HuH-7 (cell line): ENCODE data around the gene CRACR2B.

ENCODE experiments used
- DNase-seq: peaks from one replicate; pipeline ENCODE4 v3.0.0; 2011; ENCODE audit warnings: low spot score

CRACR2B gene

DNA sequence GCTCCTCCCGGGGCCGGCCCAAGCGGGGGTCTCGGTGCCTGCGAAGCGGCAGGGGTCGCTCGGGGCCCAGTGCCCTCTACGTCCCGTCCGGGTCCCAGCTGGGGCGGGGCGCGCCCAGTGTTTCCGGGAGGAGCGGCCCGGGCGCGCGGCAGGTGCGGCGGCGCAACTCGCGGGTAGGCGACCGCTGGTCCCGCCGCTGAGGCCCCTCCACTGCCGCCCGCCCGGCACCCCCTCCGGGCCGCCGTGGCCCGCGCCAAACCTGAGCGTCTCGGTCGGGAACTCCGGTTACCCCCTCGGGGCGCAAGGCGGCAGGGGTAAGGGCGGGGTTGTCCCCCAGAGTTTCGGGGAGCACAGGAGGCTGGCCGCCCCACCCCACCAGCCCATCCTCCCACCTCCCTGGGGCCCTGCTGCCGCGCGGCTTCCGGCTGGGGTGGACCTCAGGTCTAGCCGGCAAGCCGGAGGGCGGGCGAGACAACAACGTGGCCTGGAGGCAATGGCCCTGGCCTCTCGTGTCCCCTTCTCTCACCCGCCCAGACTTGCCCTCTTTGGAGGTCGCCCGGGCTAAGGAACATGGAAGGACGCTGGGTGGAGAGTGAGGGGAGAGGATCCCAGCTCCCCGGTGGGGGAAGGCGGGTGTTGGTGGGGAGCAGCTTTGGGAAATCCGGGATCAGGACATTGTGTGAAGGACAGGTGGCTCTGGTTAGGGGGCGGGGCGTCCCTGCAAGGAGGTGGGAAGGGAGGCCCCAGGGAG, 398 bp upstream of the CRACR2B start:
- DNase-seq: no peak

DNA sequence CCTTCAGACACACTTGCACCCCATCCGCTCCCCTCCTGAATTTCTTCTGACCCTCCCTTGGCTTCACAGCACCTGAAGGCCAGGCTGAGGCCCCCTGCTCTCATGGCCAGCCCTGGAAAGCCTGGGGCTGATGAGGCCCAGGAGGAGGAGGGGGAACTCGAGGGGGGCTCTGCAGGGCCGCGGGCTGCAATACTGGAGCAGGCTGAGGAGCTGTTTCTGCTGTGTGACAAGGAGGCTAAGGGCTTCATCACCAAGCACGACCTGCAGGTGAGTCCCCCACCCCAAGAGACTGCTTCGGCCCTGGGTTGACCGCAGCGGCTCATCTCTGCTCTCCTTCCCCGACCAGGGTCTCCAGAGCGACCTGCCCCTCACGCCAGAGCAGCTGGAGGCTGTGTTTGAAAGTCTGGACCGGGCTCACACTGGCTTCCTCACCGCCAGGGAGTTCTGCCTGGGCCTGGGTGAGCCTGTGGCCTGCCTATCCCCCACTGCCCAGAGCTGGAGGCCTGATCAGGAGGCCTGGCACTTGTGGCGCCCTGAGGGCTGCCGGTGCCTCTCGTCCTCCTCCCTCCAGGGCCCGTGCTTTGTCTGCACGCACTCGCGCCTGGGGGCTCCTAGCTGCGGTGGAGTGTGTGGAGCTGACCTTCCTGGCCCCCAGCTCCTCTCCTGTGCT, 922 bp downstream of the CRACR2B start:
- DNase-seq: no peak

DNA sequence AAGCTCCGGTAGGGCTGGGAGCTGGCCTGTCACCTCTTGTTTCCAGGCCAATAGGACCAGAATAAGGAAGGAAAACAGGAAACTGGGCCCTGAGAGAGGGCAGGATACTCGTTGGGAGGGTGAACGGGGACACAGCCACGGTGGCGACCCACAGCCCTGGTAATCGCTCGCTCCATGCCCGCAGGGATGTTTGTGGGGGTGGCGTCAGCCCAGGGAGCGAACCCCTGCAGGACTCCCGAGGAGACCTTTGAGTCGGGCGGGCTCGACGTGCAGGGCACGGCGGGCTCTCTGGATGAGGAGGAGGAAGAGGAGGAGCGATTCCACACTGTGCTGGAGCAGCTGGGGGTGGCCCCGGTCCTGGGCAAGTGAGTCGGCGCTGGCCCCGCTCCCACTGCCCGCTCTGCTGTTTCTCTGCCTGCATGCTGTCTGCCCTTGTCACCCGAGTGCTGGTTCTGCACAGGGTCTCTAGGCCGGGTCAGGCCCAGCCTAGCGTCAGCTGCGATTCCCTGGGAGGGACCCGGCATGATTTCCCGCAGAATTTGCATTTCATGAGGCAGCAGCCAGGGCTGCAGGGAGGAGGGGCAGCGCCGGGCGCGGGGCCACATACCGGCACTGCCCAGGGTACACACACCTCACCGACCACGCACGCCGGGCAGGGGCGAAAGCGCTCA, 1.6 kb downstream of the CRACR2B start:
- no peak for DNase-seq

DNA sequence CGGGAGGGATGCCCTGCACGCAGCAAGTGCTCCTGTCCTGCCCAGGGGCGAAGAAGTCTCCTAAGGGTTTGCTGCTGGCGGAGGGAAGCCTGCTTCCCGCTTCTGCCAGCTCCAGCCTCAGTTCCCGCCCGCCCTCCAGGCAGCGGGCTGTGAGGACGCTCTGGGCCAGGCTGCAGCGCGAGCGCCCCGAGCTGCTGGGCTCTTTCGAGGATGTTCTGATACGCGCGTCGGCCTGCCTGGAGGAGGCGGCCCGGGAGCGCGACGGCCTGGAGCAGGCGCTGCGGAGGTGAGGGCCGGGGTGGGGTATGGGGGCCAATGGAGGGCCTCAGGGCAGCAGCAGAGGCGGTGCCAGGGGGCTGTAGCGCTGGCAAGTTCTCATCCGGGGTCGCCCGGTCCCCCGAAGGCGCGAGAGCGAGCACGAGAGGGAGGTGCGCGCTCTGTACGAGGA, 2.2 kb downstream of the CRACR2B start:
- DNase-seq: no peak

DNA sequence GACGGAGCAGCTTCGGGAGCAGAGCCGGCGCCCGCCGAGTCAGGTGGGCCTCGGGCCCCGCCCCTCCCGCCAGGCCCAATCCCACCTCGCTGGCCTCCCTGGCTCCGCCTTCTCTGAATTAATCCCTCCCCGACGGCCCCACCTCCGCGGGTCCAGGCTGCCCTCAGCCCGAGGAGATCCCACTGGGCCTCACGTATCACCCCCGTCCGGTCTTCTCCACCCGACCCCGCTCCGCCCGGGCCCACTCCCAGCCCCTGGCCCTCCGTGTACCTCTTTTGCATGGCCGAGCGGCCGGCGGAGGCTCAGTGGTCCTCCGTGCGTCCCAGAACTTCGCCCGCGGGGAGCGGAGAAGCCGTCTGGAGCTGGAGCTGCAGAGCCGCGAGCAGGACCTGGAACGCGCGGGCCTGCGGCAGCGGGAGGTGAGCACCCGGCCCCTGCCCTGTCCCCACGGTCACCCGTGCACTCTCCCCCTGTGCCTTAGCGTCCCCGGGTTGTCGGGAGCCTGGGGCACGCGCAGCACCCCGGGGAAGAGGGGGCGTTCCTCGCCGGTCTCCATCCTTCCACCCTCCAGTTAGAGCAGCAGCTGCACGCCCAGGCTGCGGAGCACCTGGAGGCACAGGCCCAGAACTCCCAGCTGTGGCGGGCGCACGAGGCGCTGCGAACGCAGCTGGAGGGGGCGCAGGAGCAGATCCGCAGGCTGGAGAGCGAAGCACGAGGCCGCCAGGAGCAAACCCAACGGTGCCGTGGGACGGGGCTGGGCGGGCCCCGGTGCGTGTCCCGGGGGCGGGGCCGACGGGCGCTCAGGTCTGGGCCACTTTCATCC, 2.8 kb downstream of the CRACR2B start:
- DNase-seq: peak; percentile 88

DNA sequence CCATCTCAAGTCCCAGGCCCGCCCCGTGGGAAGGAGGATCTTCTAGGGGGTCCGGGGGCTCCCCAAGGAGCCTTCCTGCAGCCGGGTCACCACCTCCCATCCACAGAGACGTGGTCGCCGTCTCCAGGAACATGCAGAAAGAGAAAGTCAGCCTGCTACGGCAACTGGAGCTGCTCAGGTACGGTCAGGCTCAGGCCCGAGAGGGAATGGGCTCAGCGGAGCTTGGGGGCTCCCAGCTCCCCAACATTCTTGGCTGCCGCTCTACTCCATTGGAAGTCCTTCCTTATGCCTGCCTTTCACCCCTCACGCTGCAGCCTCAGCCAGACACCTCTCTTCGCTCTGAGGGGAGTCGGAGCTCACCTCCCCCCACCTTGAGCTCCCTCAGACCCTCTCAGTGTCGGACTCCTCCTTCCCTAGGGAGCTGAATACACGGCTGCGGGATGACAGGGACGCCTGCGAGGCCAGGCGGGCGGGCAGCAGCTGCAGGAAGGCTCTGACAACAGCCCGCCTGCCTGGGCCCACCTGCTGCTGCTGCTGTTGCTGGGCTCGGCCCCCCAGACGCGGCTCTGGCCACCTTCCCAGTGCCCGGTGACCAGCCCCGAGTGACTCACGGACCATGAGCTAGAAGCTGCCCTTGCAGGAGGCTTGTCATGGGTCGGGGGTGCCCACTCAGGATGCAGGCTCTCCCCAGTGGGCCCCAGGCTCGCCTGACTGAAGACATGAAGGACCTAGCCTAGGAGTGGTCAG, 3.6 kb downstream of the CRACR2B start:
- DNase-seq: no peak

DNA sequence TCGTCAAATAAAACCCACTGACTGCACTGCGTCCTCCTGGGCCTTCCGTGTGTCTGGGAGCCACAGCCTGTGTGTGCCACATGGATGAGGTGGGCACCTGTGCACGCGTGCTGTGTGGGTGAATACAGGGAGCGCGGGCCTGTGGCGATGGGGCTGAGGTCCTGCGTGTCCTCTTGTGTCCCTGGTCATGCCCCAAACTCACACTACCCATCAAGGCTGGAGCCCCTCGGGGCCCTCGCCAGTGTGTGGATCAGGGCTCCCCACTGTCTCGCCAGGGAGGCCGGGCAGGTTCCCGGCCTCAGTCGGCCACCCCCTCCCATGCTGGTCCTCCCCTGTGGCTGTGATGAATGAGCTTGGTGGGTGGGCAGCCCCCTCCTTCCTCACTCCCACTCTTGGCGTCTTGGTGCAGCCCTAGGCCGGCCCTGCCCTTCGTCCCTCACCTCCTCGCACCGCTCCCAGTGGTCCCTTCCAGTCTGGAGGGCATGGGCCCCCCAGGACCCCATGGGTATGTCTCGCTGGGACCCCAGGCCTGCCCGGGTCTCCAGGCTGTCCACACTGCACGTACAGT, 4.3 kb downstream of the CRACR2B start:
- no peak for DNase-seq

DNA sequence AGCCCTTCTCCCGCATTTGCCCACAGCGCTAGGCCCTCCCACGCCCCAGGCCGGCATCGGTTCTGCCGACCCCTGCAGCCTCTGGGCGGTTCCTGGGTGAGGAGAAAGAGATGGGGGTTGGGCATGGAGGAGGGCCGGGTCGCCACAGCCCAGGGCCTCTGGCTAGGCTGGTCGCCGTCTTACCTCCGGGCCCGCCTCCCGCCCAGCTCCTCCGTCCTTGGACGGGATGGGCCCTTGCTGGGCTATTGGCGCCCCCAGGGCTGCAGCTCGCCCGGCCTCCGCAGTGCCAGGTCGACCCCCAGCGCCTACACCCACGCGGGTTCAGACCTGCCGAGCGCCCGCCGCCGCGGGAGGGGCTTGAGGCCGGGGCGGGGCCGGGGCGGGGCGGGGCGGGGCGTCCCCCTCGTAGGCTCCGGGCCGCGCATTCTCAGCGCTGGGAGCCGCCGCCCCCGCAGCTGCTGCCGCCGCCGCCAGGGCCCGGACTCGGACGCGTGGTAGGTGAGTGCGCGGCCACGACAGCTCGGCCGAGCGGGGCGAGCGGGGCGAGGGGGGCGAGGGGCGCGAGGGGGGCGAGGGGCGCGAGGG, 4.9 kb downstream of the CRACR2B start, which contains the start of gene CD151:
Gene CD151, plus strand, starts transcription at position 424 of the 585 bp plus-strand sequence. CDS start 3,118 bp downstream, outside the sequence.
- no peak for DNase-seq

DNA sequence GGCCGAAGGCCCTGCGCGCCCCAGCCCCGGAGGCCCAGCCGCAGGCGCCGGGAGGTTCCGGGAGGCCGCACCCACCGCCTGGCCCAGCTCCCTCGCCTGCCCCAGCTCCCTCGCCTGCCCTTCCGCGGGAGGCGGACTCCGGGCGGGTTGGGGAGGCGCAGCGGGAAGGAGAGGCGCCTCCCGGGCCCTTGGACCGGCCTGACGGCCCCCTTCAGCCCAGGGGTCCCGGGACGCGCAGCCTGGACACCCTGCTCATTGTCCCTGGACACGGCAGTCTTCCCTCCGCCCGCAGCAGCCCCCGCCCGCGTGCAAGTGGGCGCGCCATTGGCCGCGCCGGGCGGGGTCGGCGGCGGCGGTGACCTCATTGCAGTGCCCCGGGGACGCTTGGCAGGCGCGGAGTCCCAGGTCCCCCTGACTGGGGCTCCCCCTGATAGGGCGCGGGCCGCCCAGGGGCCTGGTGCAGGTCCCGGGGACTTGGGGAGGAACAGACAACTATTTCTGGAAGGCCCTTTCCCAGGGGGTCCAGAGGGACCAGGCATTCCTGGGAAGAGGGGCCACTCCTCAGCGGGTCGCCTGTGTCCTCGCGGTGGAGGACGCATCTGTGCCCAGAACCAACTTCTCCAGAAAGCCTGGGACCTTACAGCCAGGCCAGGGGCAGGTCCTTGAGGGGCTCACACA, 5.5 kb downstream of the CRACR2B start:
- DNase-seq: no peak

DNA sequence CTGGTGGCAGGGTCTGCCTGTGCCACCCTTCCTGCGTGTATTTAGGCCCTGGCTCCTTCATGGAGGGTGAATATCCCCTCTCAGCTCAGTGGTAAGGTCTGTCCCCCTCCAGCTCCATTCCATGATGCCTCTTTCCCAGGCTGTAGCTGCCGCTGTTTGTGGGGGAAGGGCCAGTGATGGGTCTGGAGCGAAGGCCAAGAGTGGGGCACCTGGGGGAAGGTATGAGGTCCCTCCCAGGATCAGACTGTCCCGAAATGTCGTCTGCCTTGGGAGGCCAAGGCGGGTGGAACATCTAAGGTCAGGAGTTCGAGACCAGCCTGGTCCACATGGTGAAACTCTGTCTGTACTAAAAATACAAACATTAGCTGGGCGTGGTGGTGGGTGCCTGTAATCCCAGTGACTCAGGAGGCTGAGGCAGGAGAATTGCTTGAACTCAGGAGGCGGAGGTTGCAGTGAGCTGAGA, 6.2 kb downstream of the CRACR2B start:
- DNase-seq: no peak

DNA sequence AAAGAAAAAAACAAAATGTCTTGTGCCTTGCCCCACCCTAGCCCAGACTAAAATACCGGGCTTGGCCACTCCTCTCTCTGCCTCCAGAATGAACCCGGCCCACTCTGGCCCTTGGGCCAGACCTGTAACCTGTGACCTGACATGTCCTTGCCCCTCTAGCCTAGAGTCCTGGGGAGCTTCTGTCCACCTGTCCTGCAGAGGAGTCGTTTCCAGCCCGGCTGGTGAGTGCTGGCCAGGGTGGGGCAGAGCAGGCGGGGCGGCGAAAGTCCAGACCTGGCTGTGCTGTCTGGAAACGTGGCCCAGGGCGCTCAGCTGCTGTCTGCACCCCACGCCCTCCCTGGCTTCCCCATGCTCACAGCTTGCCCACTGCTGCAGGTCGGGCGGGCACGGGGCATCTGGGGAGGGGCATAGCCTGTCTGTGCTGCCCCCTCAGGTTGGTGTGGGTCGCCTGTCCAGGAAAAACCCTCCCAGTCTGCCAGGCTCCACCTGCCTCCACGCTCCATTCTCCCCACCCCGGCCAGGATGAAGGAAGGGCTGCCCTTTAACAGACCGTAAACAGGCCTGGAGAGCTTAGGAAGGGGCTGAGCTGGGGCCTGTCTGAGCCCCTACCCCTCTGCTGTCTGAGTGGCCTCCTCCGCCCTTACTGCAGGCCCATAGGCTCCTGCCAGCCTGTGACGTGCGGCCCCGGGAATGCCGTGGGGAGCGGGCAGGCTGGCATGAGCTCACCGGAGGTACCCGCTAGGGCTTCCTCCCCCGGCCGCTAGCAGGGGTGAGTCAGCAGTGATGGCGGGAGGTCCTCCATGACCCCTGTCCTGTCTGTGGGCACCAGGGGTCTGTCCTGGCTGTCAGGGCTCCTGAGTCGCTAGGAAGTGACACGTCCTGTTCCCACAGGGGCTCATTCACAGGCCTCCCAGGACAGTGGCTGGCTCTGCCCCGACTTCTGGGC, 6.9 kb downstream of the CRACR2B start:
- DNase-seq: no peak

DNA sequence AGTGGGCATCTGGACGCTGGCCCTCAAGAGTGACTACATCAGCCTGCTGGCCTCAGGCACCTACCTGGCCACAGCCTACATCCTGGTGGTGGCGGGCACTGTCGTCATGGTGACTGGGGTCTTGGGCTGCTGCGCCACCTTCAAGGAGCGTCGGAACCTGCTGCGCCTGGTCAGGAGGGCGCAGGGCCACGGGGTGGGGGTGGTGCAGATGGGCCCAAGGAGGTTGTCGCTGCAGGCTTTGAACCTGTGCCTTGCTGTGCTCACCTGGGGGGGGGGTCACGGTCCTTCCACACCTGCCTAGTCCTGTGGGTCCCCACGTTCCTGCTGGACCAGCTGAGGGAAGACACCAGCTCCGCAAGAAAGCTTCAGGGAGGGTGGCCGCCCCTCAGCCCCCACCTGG, 8.6 kb downstream of the CRACR2B start:
- DNase-seq: no peak

DNA sequence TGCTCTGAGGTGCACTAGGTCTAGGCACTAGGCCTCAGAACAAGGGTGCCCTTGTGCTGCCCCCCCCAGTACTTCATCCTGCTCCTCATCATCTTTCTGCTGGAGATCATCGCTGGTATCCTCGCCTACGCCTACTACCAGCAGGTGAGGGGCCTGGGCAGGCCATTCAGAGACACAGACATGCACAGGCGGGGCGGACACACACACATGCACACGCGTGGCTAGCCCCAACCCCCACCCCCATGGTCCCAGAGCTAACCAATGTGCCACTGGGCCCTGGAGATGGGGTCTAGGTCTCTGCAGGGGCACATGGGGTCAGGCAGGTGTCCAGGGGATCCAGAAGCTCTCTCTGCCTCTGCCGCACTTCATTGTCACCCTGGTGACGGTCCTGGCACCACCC, 9.0 kb downstream of the CRACR2B start:
- no peak for DNase-seq

DNA sequence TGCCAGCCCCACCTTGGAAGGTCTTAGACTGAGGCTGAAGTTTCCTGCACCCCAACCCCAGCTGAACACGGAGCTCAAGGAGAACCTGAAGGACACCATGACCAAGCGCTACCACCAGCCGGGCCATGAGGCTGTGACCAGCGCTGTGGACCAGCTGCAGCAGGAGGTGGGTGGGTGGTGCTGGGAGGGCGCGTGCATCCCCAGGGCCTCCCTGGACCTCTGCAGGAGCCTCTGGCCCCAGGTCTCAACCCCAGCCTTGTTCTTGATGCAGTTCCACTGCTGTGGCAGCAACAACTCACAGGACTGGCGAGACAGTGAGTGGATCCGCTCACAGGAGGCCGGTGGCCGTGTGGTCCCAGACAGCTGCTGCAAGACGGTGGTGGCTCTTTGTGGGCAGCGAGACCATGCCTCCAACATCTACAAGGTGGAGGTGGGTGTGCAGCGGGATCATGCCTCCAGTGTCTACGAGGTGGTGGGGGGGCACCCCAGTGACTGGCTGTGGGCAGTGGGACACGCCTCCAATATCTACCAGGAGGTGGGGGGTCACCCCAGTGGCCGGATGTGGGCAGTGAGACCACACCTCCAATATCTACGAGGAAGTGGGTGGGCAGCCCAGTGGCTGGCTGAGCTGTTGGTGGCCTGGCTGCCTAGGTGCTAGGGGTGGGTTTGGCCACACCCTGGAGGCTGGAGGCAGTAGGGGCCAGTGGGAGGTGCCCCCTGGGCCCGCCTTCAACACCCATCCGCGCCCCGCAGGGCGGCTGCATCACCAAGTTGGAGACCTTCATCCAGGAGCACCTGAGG, 9.7 kb downstream of the CRACR2B start:
- no peak for DNase-seq

DNA sequence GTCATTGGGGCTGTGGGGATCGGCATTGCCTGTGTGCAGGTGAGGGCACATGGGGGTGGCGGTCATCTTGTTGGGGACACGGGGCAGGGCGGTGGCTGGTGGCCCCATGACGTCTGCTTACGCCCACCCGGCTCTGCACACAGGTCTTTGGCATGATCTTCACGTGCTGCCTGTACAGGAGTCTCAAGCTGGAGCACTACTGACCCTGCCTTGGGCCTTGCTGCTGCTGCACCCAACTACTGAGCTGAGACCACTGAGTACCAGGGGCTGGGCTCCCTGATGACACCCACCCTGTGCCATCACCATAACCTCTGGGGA, 10.2 kb downstream of the CRACR2B start:
- DNase-seq: no peak

DNA sequence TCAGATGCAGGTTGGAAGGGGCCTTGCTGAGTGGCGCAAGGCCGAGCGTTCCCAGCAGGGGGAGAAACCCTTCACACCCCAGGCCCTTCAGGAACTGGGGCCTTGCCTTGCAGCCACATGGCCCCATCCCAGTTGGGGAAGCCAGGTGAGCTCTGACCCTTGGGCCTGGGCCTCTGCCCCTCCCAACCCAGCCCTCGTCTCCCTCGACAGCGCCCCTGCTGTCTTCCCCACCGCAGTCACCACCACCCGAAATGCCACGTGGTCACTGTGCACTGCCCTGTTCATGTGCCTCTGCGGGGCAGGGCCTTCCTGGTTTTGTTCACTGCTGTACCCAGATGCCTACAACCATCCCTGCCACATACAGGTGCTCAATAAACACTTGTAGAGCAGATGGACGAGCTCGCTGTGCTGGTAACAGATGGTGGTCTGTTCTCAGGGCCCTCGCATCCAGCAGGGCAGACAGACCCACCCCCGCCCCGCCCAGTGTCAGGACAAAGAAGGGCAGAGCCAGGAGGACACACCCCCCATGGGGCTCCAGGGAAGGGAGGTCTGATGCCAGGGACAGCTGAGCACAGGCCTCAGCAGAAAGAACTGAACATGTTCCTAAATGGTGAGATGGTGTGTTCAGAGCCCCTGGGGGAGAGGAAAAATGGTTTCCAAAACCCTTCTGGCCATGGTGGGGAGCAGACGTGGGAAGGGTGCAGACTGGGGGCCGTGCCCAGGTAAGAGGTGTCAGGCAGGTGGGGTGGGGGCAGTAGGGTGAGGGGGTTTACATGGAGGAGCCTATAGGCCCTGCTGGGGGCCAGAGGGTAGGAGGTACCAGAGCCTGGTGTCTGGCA, 10.9 kb downstream of the CRACR2B start:
- no peak for DNase-seq

DNA sequence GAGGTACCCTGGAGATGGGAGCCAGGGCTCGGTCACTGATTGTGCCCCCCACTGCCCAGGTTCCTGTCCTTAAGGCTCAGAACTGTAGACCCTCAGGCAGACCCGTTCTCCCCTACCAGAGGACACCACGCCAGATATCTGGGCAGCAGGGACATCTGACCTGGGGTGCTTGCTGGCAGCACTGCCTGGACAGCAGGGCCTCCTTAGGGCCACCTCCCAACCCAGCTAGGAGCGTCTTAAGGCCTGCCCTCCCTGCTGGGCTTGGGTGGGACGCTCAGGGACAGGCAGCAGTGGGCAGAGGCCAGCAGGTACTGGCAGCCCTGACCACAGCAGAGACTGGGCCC, 11.5 kb downstream of the CRACR2B start:
- DNase-seq: no peak
